CD4-positive, alpha-beta T cell (primary cell): Measurements from ENCODE around the gene TSPAN7. TPM values are rescaled to one million over a fixed set of nuclear protein-coding genes. Genes with fewer than 3 reads are reported as not detected.

Experiments
- ATAC-seq: fragments of 200-7000 bp; cut with Tn5 transposase; one replicate; pipeline ENCODE4 v1.10.0; 2022; ENCODE audit warnings: mild to moderate bottlenecking; ENCODE audit not compliant: poor library complexity
- CTCF ChIA-PET: fragments of 350-600 bp; sonication (Branson Sonifier 250); formaldehyde crosslinking; loops from one replicate; lab custom pipeline; 2021; ENCODE audit warnings: antibody characterized with exemption, inconsistent platforms; lab: Charles Lee
- POLR2A ChIA-PET: fragments of 350-600 bp; sonication (Branson Sonifier 250); formaldehyde crosslinking; loops from one replicate; lab custom pipeline; 2021; ENCODE audit warnings: antibody characterized with exemption, inconsistent platforms; lab: Charles Lee
- DNase-seq, 14 experiments: peaks; one replicate each; pipeline ENCODE4 v3.0.0-alpha.2; 2013 to 2020; ENCODE audit warnings: mixed read lengths in 2 of 14
- H3K27ac ChIP-seq, 2 donors: one replicate each; pipeline versions ENCODE4 v1.5.1 to v1.7.0; 2013; ENCODE audit warnings: low read length in 2 of 2, low read depth in 1 of 2, mild to moderate bottlenecking in 1 of 2
- H3K27me3 ChIP-seq, 2 experiments: 1 replicate in 1 of 2; 2 replicates in 1 of 2; pipeline versions ENCODE4 v1.6.1 to v1.7.0; 2013; ENCODE audit warnings: low read length in 2 of 2, control low read depth in 1 of 2, mild to moderate bottlenecking in 1 of 2, moderate library complexity in 1 of 2; ENCODE audit not compliant: insufficient read depth in 2 of 2, control insufficient read depth in 1 of 2
- H3K36me3 ChIP-seq: one replicate; pipeline ENCODE4 v1.6.1; 2013; ENCODE audit warnings: low read length, control low read depth; ENCODE audit not compliant: insufficient read depth
- H3K4me1 ChIP-seq: one replicate; pipeline ENCODE4 v1.6.1; 2013; ENCODE audit warnings: low read length, control low read depth; ENCODE audit not compliant: insufficient read depth
- H3K4me3 ChIP-seq: one replicate; pipeline ENCODE4 v1.5.1; 2013; ENCODE audit warnings: mild to moderate bottlenecking, low read length, moderate library complexity
- H3K9me3 ChIP-seq, 2 experiments: 1 replicate in 1 of 2; 2 replicates in 1 of 2; pipeline versions ENCODE4 v1.6.1 to v1.7.0; 2013; ENCODE audit warnings: low read length in 2 of 2, mild to moderate bottlenecking in 2 of 2, control low read depth in 1 of 2, moderate library complexity in 1 of 2; ENCODE audit not compliant: control insufficient read depth in 1 of 2, insufficient read depth in 1 of 2
- H3K27ac Mint-ChIP-seq: one replicate; pipeline ENCODE4 v1.8.0; 2020; ENCODE audit warnings: mixed read lengths
- H3K27me3 Mint-ChIP-seq: one replicate; pipeline ENCODE4 v1.8.0; 2021; ENCODE audit warnings: mixed read lengths
- H3K36me3 Mint-ChIP-seq: one replicate; pipeline ENCODE4 v1.8.0; 2021; ENCODE audit warnings: low read depth, mixed read lengths
- H3K4me1 Mint-ChIP-seq: one replicate; pipeline ENCODE4 v1.8.0; 2021; ENCODE audit warnings: low read depth, mixed read lengths
- H3K4me3 Mint-ChIP-seq: one replicate; pipeline ENCODE4 v1.8.0; 2020; ENCODE audit warnings: mild to moderate bottlenecking, mixed read lengths
- H3K9me3 Mint-ChIP-seq: one replicate; pipeline ENCODE4 v1.8.0; 2020; ENCODE audit warnings: mixed read lengths
- intact Hi-C, 2 experiments: fragments of 100-400 bp; cut with DNase I in 1 of 2; cut with micrococcal nuclease in 1 of 2; formaldehyde crosslinking; loops; one replicate each; pipeline versions ENCODE4 v1.15.1 to v1.9.0; 2023 to 2025; cut with DNase I, micrococcal nuclease
- polyA plus RNA-seq, 2 donors: library from polyadenylated mRNA; unstranded; fragments of 120-200 nt; gene quantifications; one replicate each; pipeline ENCODE4 v1.2.1, GENCODE V29; 2013
- total RNA-seq, 174 experiments: library from RNA in 2 of 174; stranded (reverse) in 2 of 174; gene quantifications; one replicate each; pipeline ENCODE4 v1.2.3 and lab custom pipeline; 2021 to 2026
- TF ChIP-seq, protein P1 (sequence below): fragments of 200-600 bp; IDR thresholded peaks from one replicate; pipeline ENCODE4 v1.8.0; 2022; ENCODE audit warnings: antibody characterized with exemption, mild to moderate bottlenecking

Gene TSPAN7, protein sequence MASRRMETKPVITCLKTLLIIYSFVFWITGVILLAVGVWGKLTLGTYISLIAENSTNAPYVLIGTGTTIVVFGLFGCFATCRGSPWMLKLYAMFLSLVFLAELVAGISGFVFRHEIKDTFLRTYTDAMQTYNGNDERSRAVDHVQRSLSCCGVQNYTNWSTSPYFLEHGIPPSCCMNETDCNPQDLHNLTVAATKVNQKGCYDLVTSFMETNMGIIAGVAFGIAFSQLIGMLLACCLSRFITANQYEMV
- total RNA-seq, result under 1 TPM in 1 of 2 experiments, not detected in 1; 0.36 TPM
- 0.37 TPM for polyA plus RNA-seq (2013, experiment 1 of 2)
- 2.7 TPM for polyA plus RNA-seq (2013, experiment 2 of 2)
- 0 to 0.68 (median 0.09) reads per million in 172 experiments for total RNA-seq (lab: John Stamatoyannopoulos, UW)

- DNase-seq, result peak; percentile 48 to 89 (median 76)
- ChIA-PET POLR2A (interaction anchor here (1.2 kb wide), 1 partner anchor 234 kb away, joined by 4 read pairs; the partner anchor contains the start of gene RPGR), CTCF (no interaction called here)
- intact Hi-C loops, result loop anchor here in 1 of 2 experiments (5.0 kb wide), 1 partner anchor 234 kb away; the partner anchor contains the start of gene RPGR
- Mint-ChIP-seq H3K4me3 (peak within 1 kb of the TSS; percentile 90), H3K36me3 (no peaks in the 10 kb centered on the region), H3K9me3 (no peaks in the 10 kb centered on the region), H3K27me3 (no peaks in the 10 kb centered on the region), H3K27ac (peak within 1 kb of the TSS; percentile 39), H3K4me1 (no peaks in the 10 kb centered on the region)
- Histone ChIP-seq H3K4me1 (peaks cover 14% of the 10 kb centered on the region), H3K36me3 (no peaks in the 10 kb centered on the region), H3K27me3 (no peaks in the 10 kb centered on the region), H3K27ac (no peak within 1 kb of the TSS), H3K4me3 (peak within 1 kb of the TSS; percentile 62), H3K9me3 (no peaks in the 10 kb centered on the region)
- peak; percentile 83 for ATAC-seq
- TF ChIP-seq, protein P1, sequence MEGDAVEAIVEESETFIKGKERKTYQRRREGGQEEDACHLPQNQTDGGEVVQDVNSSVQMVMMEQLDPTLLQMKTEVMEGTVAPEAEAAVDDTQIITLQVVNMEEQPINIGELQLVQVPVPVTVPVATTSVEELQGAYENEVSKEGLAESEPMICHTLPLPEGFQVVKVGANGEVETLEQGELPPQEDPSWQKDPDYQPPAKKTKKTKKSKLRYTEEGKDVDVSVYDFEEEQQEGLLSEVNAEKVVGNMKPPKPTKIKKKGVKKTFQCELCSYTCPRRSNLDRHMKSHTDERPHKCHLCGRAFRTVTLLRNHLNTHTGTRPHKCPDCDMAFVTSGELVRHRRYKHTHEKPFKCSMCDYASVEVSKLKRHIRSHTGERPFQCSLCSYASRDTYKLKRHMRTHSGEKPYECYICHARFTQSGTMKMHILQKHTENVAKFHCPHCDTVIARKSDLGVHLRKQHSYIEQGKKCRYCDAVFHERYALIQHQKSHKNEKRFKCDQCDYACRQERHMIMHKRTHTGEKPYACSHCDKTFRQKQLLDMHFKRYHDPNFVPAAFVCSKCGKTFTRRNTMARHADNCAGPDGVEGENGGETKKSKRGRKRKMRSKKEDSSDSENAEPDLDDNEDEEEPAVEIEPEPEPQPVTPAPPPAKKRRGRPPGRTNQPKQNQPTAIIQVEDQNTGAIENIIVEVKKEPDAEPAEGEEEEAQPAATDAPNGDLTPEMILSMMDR, result no peak
Observed at GRCh38 chrX:38561126-38561868, at the start of gene TSPAN7. TSPAN7 (plus strand) TSS chrX:38561542; CDS start chrX:38561547, 5 bp downstream.

DNA sequence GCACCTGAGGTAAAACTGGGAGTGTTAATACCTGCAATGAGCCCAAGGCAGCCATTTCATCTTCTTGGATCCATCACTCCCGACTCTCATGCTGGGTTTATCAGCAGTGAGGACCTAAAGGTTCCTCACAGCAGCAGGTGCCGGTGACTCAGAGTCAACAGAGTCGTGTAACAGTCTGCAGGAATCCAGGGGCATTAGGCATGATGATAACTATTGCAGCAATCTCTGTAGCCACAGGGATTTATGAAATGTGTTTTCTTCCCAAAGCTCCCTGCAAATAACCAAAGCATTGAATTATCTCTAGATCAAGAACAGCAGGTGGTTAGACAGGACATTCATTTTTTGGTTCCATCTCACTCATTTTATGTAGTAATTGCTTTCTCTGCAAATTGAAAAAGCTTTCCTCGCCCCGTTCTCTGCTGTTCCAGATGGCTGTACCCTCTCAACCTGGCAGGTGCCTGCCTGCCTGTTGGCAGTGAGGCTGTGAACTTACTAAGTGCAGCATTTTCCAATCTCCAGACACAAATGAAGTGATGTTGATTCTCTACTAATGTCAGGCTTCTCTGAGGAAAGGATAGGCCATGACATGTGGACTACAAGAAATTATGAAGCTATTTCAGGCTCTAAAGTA, 48.1 kb upstream of the TSPAN7 start:
- Histone ChIP-seq H3K9me3 (no peaks in the 10 kb centered on the region), H3K27me3 (no peaks in the 10 kb centered on the region), H3K4me3 (no peak overlapping the region), H3K36me3 (no peaks in the 10 kb centered on the region), H3K27ac (no peak overlapping the region), H3K4me1 (no peaks in the 10 kb centered on the region)
- ATAC-seq (no peak), DNase-seq (no peak)
- H3K4me1 Mint-ChIP-seq, result no peaks in the 10 kb centered on the region
- H3K9me3 Mint-ChIP-seq, result no peaks in the 10 kb centered on the region
- intact Hi-C loops, result no loop called here
- CTCF ChIA-PET, result no interaction called here
- no peak overlapping the region for H3K4me3 Mint-ChIP-seq
- TF ChIP-seq, protein P1, result no peak
- H3K27ac Mint-ChIP-seq, result no peak overlapping the region
- H3K36me3 Mint-ChIP-seq, result no peaks in the 10 kb centered on the region
- POLR2A ChIA-PET, result no interaction called here
- H3K27me3 Mint-ChIP-seq, result no peaks in the 10 kb centered on the region

DNA sequence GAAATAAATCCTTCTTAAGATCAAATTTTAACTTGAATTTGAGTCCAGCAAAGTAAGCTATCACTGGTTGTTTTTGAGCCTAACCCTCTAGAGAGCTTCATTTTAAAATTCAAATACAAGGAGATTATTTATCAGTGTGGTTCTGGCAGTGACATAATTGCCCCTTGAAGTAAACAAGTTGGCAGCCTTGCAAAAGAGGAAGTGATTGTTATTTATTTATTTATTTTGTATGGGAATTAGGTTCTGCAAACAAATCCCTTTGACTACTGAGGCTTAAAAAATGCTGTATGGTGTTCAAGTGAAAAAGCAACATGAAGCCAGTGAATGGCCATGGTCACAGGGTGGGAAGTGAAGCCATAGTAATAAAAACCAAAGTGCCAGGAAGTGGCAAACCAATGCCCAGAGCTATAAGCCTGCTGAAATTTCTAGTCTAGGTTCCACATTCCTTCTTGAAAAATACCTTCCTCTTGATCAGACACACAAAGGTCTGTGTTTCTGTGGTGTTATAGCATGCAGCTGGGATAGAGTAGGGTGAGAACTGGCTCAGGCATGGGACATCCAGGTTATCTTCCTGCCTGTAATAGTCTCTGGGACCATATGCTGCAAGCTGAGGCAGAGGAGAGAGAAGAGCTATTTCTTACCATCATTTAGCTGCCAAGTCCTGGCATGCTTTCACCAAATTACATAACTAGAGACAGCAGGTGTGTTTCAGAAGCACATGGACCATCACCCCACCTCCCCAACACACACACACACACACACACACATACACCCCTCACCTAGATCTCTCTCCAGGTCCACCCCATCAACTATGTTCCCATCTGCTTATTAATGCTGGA, 47.1 kb upstream of the TSPAN7 start:
- no peaks in the 10 kb centered on the region for H3K4me1 Mint-ChIP-seq
- CTCF ChIA-PET, result no interaction called here
- no peaks in the 10 kb centered on the region for H3K36me3 Mint-ChIP-seq
- H3K27ac Mint-ChIP-seq, result no peak overlapping the region
- TF ChIP-seq, protein P1, result no peak
- no peak for ATAC-seq
- Histone ChIP-seq H3K4me3 (no peak overlapping the region), H3K4me1 (no peaks in the 10 kb centered on the region), H3K36me3 (no peaks in the 10 kb centered on the region), H3K9me3 (no peaks in the 10 kb centered on the region), H3K27ac (no peak overlapping the region), H3K27me3 (no peaks in the 10 kb centered on the region)
- intact Hi-C loops, result no loop called here
- no peaks in the 10 kb centered on the region for H3K9me3 Mint-ChIP-seq
- POLR2A ChIA-PET, result no interaction called here
- DNase-seq, result no peak
- no peaks in the 10 kb centered on the region for H3K27me3 Mint-ChIP-seq
- no peak overlapping the region for H3K4me3 Mint-ChIP-seq
